Measurements from ENCODE around the gene DAPK1.

Gene DAPK1

DNA sequence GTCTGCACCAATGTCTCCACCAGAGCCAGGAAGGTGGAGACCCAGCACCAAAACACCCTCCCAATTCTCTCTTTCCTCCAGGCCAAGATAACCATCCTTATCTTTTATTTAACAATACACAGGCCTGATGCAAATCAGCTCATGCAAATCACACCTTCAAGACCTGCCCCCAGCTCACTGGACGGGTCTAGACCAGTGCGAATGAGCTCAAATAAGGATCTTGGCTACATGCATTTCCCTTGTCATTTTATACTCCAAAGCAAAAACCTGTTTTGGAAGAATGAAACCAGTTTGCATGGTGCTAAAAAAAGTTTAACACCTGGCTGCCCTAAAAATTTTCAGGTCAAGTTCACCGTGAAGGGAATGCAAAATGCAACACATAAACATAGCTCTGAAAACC, 31.9 kb upstream of the DAPK1 start:
- no peak for DNase-seq (ENCODE audit: extremely low read depth, low read depth)
- no peak overlapping the region for H3K4me3 ChIP-seq (replicated peaks; ENCODE audit: low read depth, low read length)
- TF ChIP-seq, protein P1, sequence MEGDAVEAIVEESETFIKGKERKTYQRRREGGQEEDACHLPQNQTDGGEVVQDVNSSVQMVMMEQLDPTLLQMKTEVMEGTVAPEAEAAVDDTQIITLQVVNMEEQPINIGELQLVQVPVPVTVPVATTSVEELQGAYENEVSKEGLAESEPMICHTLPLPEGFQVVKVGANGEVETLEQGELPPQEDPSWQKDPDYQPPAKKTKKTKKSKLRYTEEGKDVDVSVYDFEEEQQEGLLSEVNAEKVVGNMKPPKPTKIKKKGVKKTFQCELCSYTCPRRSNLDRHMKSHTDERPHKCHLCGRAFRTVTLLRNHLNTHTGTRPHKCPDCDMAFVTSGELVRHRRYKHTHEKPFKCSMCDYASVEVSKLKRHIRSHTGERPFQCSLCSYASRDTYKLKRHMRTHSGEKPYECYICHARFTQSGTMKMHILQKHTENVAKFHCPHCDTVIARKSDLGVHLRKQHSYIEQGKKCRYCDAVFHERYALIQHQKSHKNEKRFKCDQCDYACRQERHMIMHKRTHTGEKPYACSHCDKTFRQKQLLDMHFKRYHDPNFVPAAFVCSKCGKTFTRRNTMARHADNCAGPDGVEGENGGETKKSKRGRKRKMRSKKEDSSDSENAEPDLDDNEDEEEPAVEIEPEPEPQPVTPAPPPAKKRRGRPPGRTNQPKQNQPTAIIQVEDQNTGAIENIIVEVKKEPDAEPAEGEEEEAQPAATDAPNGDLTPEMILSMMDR (IDR thresholded peaks at IDR 0.05; ENCODE audit: low read depth, low read length, missing control alignments), result no peak

DNA sequence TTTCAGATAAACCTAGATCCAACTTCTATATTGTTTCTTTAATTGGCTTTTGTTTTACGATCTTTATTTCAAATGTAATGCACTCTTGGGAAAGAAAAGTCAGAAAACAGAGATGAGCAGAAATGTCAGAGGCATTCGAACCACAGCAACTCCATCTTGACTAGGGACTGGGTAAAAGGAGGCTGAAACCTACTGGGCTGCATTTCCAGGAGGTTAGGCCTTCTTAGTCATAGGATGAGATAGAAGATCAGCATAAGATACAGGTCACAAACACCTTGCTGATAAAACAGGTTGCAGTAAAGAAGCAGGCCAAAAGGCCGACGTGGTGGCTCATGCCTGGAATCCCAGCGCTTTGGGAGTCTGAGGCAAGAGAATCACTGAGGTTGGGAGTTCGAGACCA, 30.5 kb upstream of the DAPK1 start:
- DNase-seq (ENCODE audit: extremely low read depth, low read depth), result no peak
- TF ChIP-seq, protein P1 (IDR thresholded peaks at IDR 0.05; ENCODE audit: low read depth, low read length, missing control alignments), result no peak
- H3K4me3 ChIP-seq (replicated peaks; ENCODE audit: low read depth, low read length), result no peak overlapping the region

DNA sequence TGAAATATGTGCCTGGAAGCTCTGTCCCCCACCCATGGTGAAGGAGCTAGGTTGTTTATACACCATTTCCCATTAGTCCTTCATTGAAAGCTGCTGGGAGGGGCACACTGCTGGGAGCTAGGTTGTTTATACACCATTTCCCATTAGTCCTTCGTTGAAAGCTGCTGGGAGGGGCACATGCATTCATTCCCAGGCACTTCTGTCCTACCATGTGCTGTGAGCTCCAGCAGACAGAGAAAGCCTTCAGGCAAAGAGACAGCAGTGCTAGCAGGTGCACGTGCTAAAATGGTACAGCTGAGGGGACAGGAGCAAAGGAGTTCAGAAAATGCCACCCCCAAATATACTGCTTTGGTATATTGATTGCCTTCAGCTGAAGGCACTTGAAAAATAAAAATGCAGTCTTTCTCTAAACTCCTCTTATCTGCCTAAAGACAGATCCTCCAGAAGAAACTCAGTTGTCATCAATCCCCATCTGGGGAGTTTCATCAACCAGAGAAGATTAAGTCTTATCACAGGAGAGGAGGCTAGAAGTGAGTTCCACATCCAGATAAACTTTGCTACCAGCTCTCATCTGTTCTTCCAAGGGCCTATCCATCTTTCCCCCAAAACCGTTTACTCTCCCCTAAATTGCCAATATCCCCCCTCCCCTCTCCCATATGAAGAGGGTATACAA, 27.7 kb upstream of the DAPK1 start:
- no peak for DNase-seq (ENCODE audit: extremely low read depth, low read depth)
- no peak overlapping the region for H3K4me3 ChIP-seq (replicated peaks; ENCODE audit: low read depth, low read length)
- TF ChIP-seq, protein P1 (IDR thresholded peaks at IDR 0.05; ENCODE audit: low read depth, low read length, missing control alignments), result no peak

DNA sequence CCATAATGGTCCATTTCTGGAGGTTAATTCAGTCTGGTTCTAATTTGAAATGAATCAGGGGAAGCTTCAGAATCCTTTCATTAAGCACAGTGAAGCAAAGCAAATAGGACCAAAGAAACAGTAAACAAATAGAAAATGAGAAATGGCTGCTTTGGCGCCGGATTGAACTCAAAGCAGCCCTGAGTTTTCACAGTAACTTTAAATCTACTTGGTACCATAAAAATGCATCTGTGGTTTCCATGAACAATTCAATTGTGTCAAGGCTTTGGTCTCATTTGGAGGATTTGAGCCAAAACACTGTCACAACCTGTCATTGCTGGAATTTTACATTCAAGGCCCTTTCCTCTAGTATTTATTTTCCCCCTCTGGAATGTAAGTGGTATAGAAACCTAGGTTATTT, 25.9 kb upstream of the DAPK1 start:
- no peak for DNase-seq (ENCODE audit: extremely low read depth, low read depth)
- TF ChIP-seq, protein P1 (IDR thresholded peaks at IDR 0.05; ENCODE audit: low read depth, low read length, missing control alignments), result no peak
- H3K4me3 ChIP-seq (replicated peaks; ENCODE audit: low read depth, low read length), result no peak overlapping the region

DNA sequence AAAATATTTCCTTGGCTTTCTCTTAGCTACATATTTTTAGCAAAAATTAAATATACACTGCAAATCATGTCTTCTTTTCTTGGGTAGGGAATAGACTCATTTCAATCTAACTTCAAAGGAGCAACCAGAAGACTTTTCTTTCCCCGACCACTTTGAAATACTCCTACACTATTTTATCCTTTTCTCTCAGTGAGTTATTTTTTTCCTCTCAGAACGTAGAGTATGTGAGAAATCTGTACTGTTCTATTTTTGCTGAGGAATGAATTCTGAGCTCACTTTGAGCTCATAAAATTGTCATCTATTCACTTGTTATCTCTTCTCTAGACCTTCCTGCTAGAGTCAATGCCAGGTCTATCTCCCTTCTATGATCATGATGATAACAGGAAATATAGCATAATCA, 22.2 kb upstream of the DAPK1 start:
- no peak overlapping the region for H3K4me3 ChIP-seq (replicated peaks; ENCODE audit: low read depth, low read length)
- DNase-seq (ENCODE audit: extremely low read depth, low read depth), result no peak
- TF ChIP-seq, protein P1 (IDR thresholded peaks at IDR 0.05; ENCODE audit: low read depth, low read length, missing control alignments), result no peak

DNA sequence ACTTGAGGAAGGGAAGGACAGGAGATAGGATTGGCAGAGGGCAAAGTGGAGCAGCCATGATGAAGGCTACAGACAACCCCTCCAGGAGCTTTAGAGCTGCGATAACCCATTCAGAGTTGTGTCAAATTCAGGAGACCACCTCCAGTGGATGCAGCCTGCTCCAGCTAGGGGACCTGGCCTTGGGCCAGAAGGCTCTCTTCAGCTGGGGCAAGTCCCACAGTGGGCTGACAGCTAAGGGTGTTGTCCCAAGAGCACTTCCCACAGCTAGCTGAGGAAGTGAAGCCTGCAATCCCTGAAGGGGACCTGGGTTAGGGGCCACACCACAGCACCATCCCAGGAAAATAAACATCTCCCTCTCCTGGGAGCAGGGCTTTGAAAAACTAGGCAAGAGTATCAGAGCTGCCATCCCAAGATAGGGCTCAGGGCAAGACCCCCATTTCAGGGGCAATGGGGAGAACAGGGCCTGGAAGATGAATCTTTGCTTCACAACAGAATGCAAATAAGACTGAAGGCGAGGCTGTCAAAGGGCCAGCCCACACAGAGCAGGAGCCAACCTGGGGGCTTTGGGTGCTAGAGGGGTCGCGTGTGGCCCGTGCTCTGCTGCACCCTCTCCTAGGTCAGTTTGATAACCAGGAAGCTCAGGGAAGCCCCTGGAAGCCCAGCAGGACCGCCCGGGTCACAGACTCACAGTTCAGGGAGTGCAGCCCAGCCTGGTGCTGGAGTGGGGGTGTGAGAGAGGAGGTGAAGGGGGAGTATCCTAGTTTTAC, 19.3 kb upstream of the DAPK1 start:
- no peak for DNase-seq (ENCODE audit: extremely low read depth, low read depth)
- H3K4me3 ChIP-seq (replicated peaks; ENCODE audit: low read depth, low read length), result no peak overlapping the region
- TF ChIP-seq, protein P1 (IDR thresholded peaks at IDR 0.05; ENCODE audit: low read depth, low read length, missing control alignments), result no peak

All from HFF-Myc (cell line).